ENCODE measurements around the gene INF2.

GRCh38 chr14:104728631-104729030, 39.2 kb downstream of the INF2 start:
- TF ChIP-seq, protein P1, sequence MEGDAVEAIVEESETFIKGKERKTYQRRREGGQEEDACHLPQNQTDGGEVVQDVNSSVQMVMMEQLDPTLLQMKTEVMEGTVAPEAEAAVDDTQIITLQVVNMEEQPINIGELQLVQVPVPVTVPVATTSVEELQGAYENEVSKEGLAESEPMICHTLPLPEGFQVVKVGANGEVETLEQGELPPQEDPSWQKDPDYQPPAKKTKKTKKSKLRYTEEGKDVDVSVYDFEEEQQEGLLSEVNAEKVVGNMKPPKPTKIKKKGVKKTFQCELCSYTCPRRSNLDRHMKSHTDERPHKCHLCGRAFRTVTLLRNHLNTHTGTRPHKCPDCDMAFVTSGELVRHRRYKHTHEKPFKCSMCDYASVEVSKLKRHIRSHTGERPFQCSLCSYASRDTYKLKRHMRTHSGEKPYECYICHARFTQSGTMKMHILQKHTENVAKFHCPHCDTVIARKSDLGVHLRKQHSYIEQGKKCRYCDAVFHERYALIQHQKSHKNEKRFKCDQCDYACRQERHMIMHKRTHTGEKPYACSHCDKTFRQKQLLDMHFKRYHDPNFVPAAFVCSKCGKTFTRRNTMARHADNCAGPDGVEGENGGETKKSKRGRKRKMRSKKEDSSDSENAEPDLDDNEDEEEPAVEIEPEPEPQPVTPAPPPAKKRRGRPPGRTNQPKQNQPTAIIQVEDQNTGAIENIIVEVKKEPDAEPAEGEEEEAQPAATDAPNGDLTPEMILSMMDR (IDR thresholded peaks at IDR 0.05; ENCODE audit: insufficient read depth, low read length) = no peak
- TF ChIP-seq GABPA (IDR thresholded peaks at IDR 0.05; ENCODE audit: low read depth) = no peak
